Liver (tissue), 9 donors: ENCODE data around the gene ZNF423. TPM values are rescaled to one million over a fixed set of nuclear protein-coding genes. Genes with fewer than 3 reads are reported as not detected.

Experiments
- DNase-seq: peaks from one replicate; pipeline ENCODE4 v3.0.0-alpha.2; 2017; ENCODE audit warnings: low spot score
- H3K27ac ChIP-seq, 2 donors: one replicate each; pipeline ENCODE4 v1.7.0; 2013; ENCODE audit warnings: inconsistent platforms in 2 of 2, low read length in 2 of 2, control low read depth in 1 of 2, low read depth in 1 of 2, mild to moderate bottlenecking in 1 of 2
- H3K27me3 ChIP-seq, 4 donors: one replicate each; pipeline versions ENCODE4 v1.6.1 to v1.7.0; 2013; ENCODE audit warnings: low read length in 3 of 4, inconsistent platforms in 1 of 4, mild to moderate bottlenecking in 1 of 4, moderate library complexity in 1 of 4; ENCODE audit not compliant: control insufficient read depth in 4 of 4, insufficient read depth in 4 of 4
- H3K36me3 ChIP-seq, 4 donors: one replicate each; pipeline versions ENCODE4 v1.6.1 to v1.7.0; 2013; ENCODE audit warnings: low read length in 3 of 4, mild to moderate bottlenecking in 3 of 4, low read depth in 1 of 4, moderate library complexity in 1 of 4; ENCODE audit not compliant: control insufficient read depth in 4 of 4, insufficient read depth in 3 of 4
- H3K4me1 ChIP-seq, 4 donors: one replicate each; pipeline versions ENCODE4 v1.6.1 to v1.7.0; 2013; ENCODE audit warnings: low read length in 3 of 4, mild to moderate bottlenecking in 3 of 4, moderate library complexity in 1 of 4; ENCODE audit not compliant: control insufficient read depth in 4 of 4, insufficient read depth in 4 of 4
- H3K4me3 ChIP-seq, 3 donors: one replicate each; pipeline versions ENCODE4 v1.6.1 to v1.7.0; 2013; ENCODE audit warnings: low read length in 3 of 3, control low read depth in 1 of 3, low read depth in 1 of 3, mild to moderate bottlenecking in 1 of 3
- H3K9ac ChIP-seq, 2 donors: one replicate each; pipeline ENCODE4 v1.7.0; 2013; ENCODE audit warnings: low read length in 2 of 2, mild to moderate bottlenecking in 2 of 2, moderate library complexity in 2 of 2, control low read depth in 1 of 2, low read depth in 1 of 2
- H3K9me3 ChIP-seq, 4 donors: one replicate each; pipeline versions ENCODE4 v1.6.1 to v1.7.0; 2013; ENCODE audit warnings: low read length in 3 of 4; ENCODE audit not compliant: control insufficient read depth in 4 of 4
- EGR1 ChIP-seq, 2 donors: IDR thresholded peaks; 2 replicates each; pipeline ENCODE4 v1.6.1; 2016 to 2018; ENCODE audit warnings: antibody characterized with exemption in 2 of 2, low read depth in 2 of 2
- FOXA1 ChIP-seq: IDR thresholded peaks from 2 replicates; pipeline ENCODE4 v1.6.1; 2016; ENCODE audit warnings: antibody characterized with exemption
- FOXA2 ChIP-seq: IDR thresholded peaks from 2 replicates; pipeline ENCODE4 v1.6.1; 2016; ENCODE audit warnings: antibody characterized with exemption
- GABPA ChIP-seq, 2 donors: IDR thresholded peaks in 1 of 2; conservative IDR thresholded peaks in 1 of 2; 2 replicates each; pipeline ENCODE4 v1.6.1; 2016; ENCODE audit warnings: antibody characterized with exemption in 2 of 2, mild to moderate bottlenecking in 1 of 2, moderate library complexity in 1 of 2
- HNF4G ChIP-seq: IDR thresholded peaks from 2 replicates; pipeline ENCODE4 v1.6.1; 2016; ENCODE audit warnings: antibody characterized with exemption
- JUND ChIP-seq, 2 donors: IDR thresholded peaks; 2 replicates each; pipeline ENCODE4 v1.6.1; 2016; ENCODE audit warnings: antibody characterized with exemption in 2 of 2
- NR2F2 ChIP-seq: IDR thresholded peaks from 2 replicates; pipeline ENCODE4 v1.6.1; 2016; ENCODE audit warnings: antibody characterized with exemption
- RAD21 ChIP-seq, 2 donors: IDR thresholded peaks; 2 replicates each; pipeline ENCODE4 v1.6.1; 2016; ENCODE audit warnings: antibody characterized with exemption in 2 of 2, mild to moderate bottlenecking in 2 of 2
- RXRA ChIP-seq, 2 donors: IDR thresholded peaks; 2 replicates each; pipeline ENCODE4 v1.6.1; 2017 to 2018; ENCODE audit warnings: antibody characterized with exemption in 2 of 2, mild to moderate bottlenecking in 1 of 2
- TAF1 ChIP-seq: conservative IDR thresholded peaks from 2 replicates; pipeline ENCODE4 v1.6.1; 2016; ENCODE audit warnings: antibody characterized with exemption, mild to moderate bottlenecking
- WGBS: extraction: QIAGEN DNeasy Blood & Tissue Kit; methylation state at CpG from one replicate; pipeline ENCODE4 v1.1.7; 2013; 5-methylcytosine and 5-hydroxymethylcytosine counted together
- polyA plus RNA-seq, 2 donors: library from polyadenylated mRNA; stranded (reverse) in 1 of 2; unstranded in 1 of 2; fragments of 200-250 nt in 1 of 2; fragments of >200 nt in 1 of 2; fragmentation: Nextera tagmentation in 1 of 2; extraction: Ambion mirVana in 1 of 2; gene quantifications; one replicate each; pipeline versions ENCODE4 v1.2.1 to v1.2.3, GENCODE V29; 2013 to 2015
- total RNA-seq, 2 donors: library from RNA; depleted of rRNA; stranded (reverse); fragments of >200 nt; gene quantifications; one replicate each; pipeline ENCODE4 v1.2.3, GENCODE V29; 2014
- TF ChIP-seq, protein P1 (sequence below): IDR thresholded peaks from 2 replicates; pipeline ENCODE4 v1.6.1; 2016; ENCODE audit warnings: antibody characterized with exemption
- TF ChIP-seq, protein P2 (sequence below): IDR thresholded peaks from 2 replicates; pipeline ENCODE4 v1.6.1; 2016; ENCODE audit warnings: antibody characterized with exemption
- TF ChIP-seq, protein P3 (sequence below): IDR thresholded peaks from 2 replicates; pipeline ENCODE4 v1.6.1; 2016; ENCODE audit warnings: antibody characterized with exemption, mild to moderate bottlenecking
- TF ChIP-seq, protein P4 (sequence below): fragments of 150-350 bp; IDR thresholded peaks from 2 replicates; pipeline ENCODE4 v1.5.1; 2017; ENCODE audit warnings: improper control_type of control experiment, low read depth, low read length; ENCODE audit not compliant: missing input control
- donor health status: healthy.
- donor health status: healthy.
- donor health status: healthy.
- donor health status: healthy.
- donor health status: healthy.

The ZNF423 gene
- total and polyA plus RNA-seq, 4 donors: 0.24 to 1.6 (median 0.39) TPM

DNA sequence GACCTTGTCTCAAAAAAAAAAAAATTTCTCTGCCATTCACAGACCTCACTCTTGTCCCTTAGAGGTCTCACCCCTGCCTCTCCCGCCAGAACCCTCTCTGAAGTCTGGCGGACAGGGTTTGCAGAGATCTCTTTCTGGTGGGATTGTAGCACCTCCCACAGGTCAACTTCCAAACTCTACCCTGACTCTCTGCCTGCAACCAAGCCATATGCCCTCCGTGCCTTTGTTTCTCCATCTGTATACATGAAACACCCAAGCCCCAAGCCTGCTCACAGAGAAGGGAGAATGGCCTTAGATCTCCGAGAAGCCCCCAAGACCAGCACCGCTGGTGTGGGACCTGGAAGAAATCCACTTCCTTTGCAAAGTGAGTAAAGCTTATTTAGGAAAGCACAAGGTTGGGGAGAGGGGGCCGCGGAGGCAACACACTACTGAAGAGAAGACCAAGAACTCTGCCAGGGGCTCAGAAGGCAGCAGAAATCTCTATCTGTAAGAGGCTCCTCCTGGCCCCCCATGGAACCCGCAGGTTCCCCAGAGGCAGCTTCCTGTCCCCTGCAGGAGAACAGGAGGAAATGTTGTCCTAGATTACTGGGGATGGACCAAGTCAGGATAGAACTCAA lies 262.4 kb downstream of the ZNF423 start (continued):
- TF ChIP-seq, protein P1, sequence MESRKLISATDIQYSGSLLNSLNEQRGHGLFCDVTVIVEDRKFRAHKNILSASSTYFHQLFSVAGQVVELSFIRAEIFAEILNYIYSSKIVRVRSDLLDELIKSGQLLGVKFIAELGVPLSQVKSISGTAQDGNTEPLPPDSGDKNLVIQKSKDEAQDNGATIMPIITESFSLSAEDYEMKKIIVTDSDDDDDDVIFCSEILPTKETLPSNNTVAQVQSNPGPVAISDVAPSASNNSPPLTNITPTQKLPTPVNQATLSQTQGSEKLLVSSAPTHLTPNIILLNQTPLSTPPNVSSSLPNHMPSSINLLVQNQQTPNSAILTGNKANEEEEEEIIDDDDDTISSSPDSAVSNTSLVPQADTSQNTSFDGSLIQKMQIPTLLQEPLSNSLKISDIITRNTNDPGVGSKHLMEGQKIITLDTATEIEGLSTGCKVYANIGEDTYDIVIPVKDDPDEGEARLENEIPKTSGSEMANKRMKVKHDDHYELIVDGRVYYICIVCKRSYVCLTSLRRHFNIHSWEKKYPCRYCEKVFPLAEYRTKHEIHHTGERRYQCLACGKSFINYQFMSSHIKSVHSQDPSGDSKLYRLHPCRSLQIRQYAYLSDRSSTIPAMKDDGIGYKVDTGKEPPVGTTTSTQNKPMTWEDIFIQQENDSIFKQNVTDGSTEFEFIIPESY: no peak
- no peak for TF ChIP-seq TAF1
- no peak for TF ChIP-seq EGR1 (IDR thresholded peaks at IDR 0.05; ENCODE audit: low read depth in 2 of 2)

DNA sequence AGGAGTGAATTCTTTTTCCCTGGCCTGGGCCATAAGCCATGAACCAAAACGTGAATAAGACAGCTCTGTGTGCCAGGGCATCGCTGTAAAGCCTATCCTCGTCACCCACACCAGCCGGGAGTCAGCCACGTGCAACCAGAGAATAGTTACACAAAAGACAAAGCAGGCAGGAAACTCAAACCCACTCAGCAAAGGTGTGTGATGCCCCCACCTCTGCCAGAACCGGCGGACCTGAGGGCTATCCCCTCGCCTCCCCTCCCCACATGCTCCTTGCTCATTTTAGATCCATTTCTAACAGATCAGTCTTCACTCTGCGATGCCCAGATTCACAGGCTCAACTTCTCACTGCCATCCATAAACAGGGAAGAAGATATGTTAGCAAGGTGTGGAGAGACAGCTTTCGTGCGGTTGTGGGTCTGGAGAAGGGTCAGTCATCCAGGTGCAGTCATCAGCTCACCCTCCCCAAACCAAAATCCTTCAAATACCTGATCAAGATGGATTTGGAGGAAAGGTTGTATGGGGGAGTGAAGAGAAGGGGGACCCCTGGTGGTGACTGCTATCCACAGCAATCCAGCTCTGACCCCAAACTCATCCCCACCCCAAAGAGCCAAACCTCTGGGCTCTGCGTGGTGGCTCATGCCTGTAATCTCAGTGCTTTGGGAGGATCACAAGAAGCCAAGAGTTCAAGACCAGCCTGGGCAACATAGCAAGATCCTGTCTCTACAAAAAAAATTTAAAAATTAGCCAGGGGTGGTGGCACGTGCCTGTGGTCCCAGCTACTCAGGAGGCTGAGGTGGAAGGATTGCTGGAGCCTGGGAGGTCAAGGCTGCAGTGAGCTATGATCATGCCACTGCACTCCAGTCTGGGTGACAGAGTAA lies 263.1 kb downstream of the ZNF423 start:
- H3K27me3 ChIP-seq: no peaks in the 10 kb centered on the region
- DNase-seq: no peak
- 48% methylated on average over 13 of the region's 13 CpGs for WGBS

More for the DNA sequence above, 263.1 kb downstream of the ZNF423 start:
- Histone ChIP-seq H3K36me3 (no peaks in the 10 kb centered on the region), H3K9me3 (no peaks in the 10 kb centered on the region), H3K27ac (no peak overlapping the region), H3K4me3 (no peak overlapping the region), H3K9ac (no peak overlapping the region), H3K4me1 (no peaks in the 10 kb centered on the region)
- TF ChIP-seq HNF4G (no peak), RXRA (IDR thresholded peaks at IDR 0.05) (peak; percentile 29 to 45), JUND (IDR thresholded peaks at IDR 0.05) (no peak), GABPA (IDR thresholded peaks at IDR 0.05 in 1 of 2, conservative IDR thresholded peaks at IDR 0.05 in 1 of 2) (no peak), NR2F2 (no peak), FOXA1 (no peak), EGR1 (IDR thresholded peaks at IDR 0.05; ENCODE audit: low read depth in 2 of 2) (no peak), RAD21 (IDR thresholded peaks at IDR 0.05) (peak; percentile 79 to 89), FOXA2 (no peak)
- TF ChIP-seq, protein P2, sequence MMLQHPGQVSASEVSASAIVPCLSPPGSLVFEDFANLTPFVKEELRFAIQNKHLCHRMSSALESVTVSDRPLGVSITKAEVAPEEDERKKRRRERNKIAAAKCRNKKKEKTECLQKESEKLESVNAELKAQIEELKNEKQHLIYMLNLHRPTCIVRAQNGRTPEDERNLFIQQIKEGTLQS: no peak
- TF ChIP-seq, protein P3, sequence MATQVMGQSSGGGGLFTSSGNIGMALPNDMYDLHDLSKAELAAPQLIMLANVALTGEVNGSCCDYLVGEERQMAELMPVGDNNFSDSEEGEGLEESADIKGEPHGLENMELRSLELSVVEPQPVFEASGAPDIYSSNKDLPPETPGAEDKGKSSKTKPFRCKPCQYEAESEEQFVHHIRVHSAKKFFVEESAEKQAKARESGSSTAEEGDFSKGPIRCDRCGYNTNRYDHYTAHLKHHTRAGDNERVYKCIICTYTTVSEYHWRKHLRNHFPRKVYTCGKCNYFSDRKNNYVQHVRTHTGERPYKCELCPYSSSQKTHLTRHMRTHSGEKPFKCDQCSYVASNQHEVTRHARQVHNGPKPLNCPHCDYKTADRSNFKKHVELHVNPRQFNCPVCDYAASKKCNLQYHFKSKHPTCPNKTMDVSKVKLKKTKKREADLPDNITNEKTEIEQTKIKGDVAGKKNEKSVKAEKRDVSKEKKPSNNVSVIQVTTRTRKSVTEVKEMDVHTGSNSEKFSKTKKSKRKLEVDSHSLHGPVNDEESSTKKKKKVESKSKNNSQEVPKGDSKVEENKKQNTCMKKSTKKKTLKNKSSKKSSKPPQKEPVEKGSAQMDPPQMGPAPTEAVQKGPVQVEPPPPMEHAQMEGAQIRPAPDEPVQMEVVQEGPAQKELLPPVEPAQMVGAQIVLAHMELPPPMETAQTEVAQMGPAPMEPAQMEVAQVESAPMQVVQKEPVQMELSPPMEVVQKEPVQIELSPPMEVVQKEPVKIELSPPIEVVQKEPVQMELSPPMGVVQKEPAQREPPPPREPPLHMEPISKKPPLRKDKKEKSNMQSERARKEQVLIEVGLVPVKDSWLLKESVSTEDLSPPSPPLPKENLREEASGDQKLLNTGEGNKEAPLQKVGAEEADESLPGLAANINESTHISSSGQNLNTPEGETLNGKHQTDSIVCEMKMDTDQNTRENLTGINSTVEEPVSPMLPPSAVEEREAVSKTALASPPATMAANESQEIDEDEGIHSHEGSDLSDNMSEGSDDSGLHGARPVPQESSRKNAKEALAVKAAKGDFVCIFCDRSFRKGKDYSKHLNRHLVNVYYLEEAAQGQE: no peak
- TF ChIP-seq, protein P4, sequence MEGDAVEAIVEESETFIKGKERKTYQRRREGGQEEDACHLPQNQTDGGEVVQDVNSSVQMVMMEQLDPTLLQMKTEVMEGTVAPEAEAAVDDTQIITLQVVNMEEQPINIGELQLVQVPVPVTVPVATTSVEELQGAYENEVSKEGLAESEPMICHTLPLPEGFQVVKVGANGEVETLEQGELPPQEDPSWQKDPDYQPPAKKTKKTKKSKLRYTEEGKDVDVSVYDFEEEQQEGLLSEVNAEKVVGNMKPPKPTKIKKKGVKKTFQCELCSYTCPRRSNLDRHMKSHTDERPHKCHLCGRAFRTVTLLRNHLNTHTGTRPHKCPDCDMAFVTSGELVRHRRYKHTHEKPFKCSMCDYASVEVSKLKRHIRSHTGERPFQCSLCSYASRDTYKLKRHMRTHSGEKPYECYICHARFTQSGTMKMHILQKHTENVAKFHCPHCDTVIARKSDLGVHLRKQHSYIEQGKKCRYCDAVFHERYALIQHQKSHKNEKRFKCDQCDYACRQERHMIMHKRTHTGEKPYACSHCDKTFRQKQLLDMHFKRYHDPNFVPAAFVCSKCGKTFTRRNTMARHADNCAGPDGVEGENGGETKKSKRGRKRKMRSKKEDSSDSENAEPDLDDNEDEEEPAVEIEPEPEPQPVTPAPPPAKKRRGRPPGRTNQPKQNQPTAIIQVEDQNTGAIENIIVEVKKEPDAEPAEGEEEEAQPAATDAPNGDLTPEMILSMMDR: peak; percentile 71
